ENCODE results near the gene LRRK2.
"Not testable (repeated sequence)": the region's sequence is repeated elsewhere in the genome, so short reads cannot be mapped to it uniquely, and the experiment has no call there.

LRRK2 gene

GRCh38 chr12:40250652-40251051, 25.9 kb downstream of the LRRK2 start:
- not testable (repeated sequence) for DNase-seq

GRCh38 chr12:40253936-40254335, 29.1 kb downstream of the LRRK2 start:
- no peak for DNase-seq

- DNase-seq: no peak
These were observed 29.8 kb downstream of the LRRK2 start for GRCh38 chr12:40254455-40255085.

- no peak for DNase-seq
These were observed 33.6 kb downstream of the LRRK2 start for GRCh38 chr12:40258371-40258770.

- DNase-seq: no peak
These were observed 37.1 kb downstream of the LRRK2 start for GRCh38 chr12:40261937-40262336.

- DNase-seq: no peak
These were observed 37.9 kb downstream of the LRRK2 start for GRCh38 chr12:40262657-40263056.

- no peak for DNase-seq
These were observed 39.0 kb downstream of the LRRK2 start for GRCh38 chr12:40263616-40264409.

- no peak for DNase-seq
These were observed 47.3 kb downstream of the LRRK2 start for GRCh38 chr12:40271981-40272664.

GRCh38 chr12:40281791-40282364, 57.1 kb downstream of the LRRK2 start:
- DNase-seq: no peak

GRCh38 chr12:40286583-40286982, 61.8 kb downstream of the LRRK2 start:
- DNase-seq: no peak

- DNase-seq: no peak
These were observed 62.7 kb downstream of the LRRK2 start for GRCh38 chr12:40287369-40287975.

- no peak for DNase-seq
These were observed 68.1 kb downstream of the LRRK2 start for GRCh38 chr12:40292788-40293429.

- DNase-seq: no peak
These were observed 73.5 kb downstream of the LRRK2 start for GRCh38 chr12:40298341-40298740.

- DNase-seq: no peak
These were observed 75.7 kb downstream of the LRRK2 start for GRCh38 chr12:40300490-40300889.

GRCh38 chr12:40309001-40309400, 84.2 kb downstream of the LRRK2 start:
- DNase-seq: no peak

- no peak for DNase-seq
These were observed 85.4 kb downstream of the LRRK2 start for GRCh38 chr12:40310211-40310610.

- DNase-seq: no peak
These were observed 87.4 kb downstream of the LRRK2 start for GRCh38 chr12:40312196-40312595.

GRCh38 chr12:40312982-40313576, 88.3 kb downstream of the LRRK2 start:
- no peak for DNase-seq

- DNase-seq: no peak
These were observed 89.1 kb downstream of the LRRK2 start for GRCh38 chr12:40313928-40314327.

GRCh38 chr12:40314927-40315326, 90.1 kb downstream of the LRRK2 start:
- DNase-seq: no peak

GRCh38 chr12:40315375-40315774, 90.6 kb downstream of the LRRK2 start:
- DNase-seq: no peak

GRCh38 chr12:40324261-40324660, 99.5 kb downstream of the LRRK2 start:
- DNase-seq: no peak

Data from COR-L47 (cell line).